Measurements from ENCODE around the gene SRMS. TPM values are rescaled to one million over a fixed set of nuclear protein-coding genes. Genes with fewer than 3 reads are reported as not detected.

SRMS gene
- total and polyA plus RNA-seq, 2 donors (not counting 3 experiments of a cell fraction or from before 2014, with no cell fraction given), result not detected

DNA sequence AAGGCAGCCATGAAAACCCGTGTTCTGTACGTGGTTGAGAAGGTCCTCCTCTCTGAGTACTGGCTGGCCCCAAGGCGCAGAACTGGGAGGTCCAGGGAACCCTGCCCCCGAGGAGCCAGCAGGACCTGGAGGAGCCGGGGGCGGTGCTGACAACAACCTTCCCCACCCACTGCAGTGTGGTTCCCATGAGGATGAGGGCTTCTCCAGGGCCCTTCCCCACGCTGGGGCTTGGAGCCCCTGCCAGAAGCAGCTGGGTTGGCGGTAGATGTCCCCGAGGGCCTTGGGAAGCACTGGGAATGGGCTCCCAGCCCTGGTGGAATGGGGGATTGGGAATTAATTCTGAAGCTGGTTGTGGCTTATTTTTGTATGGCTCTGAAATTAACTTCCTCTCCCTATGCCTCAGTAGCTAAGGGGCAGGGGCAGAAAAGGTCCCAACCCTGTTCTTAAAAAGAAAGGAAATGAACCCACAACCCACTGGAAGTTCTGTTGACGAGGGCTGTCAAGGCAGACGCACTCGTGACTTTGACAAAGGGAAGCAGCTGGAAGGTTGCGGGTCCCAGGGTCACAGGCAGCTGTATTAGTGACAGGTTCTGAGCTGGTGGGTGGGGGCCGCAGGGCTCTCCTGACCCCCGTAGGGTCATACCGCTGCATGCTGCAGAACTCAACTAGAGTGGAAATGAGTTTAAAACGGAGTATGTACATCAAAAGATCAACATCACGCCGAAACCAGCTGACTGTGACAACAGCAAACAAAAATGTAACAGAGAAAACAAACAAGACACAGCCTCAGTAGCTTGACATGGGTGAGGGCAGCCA, 40.4 kb upstream of the SRMS start:
- dilution Hi-C loops (cut with MboI; ENCODE audit: extremely low pct_ligation_motif_present, low sequenced_read_pairs) (no loop called here), intact Hi-C loops (cut with micrococcal nuclease) (no loop called here)
- ChIA-PET CTCF (interaction anchor here (0.9 kb wide), 1 partner anchor 21 kb away, joined by 3 read pairs; no protein-coding TSS in a partner anchor), POLR2A (interaction anchor here (0.7 kb wide), 1 partner anchor 14 kb away, joined by 4 read pairs; the partner anchor contains the start of gene HELZ2)
- TF ChIP-seq EZH2 (IDR thresholded peaks at IDR 0.05; ENCODE audit: borderline replicate concordance, low read depth, low read length, severe bottlenecking) (no peak), POLR2A (IDR thresholded peaks at IDR 0.05; ENCODE audit: low read depth, low read length) (no peak), MYC (IDR thresholded peaks at IDR 0.05; ENCODE audit: low read depth, low read length) (no peak), FOS (IDR thresholded peaks at IDR 0.05; ENCODE audit: borderline replicate concordance, insufficient read depth, low read length) (no peak), GATA2 (IDR thresholded peaks at IDR 0.05; ENCODE audit: insufficient read depth, insufficient read length, low read depth, low read length) (no peak), JUN (IDR thresholded peaks at IDR 0.05; ENCODE audit: borderline replicate concordance, insufficient read depth, insufficient read length, low read depth) (no peak), POLR2AphosphoS5 (IDR thresholded peaks at IDR 0.05; ENCODE audit: insufficient read depth, low read depth, low read length) (no peak)
- TF ChIP-seq, protein P1, sequence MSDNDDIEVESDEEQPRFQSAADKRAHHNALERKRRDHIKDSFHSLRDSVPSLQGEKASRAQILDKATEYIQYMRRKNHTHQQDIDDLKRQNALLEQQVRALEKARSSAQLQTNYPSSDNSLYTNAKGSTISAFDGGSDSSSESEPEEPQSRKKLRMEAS (IDR thresholded peaks at IDR 0.05; ENCODE audit: insufficient read depth, insufficient read length), result no peak
- FAIRE-seq (no peak), DNase-seq (ENCODE audit: low read depth, low spot score) (no peak)
- H3K9me3 ChIP-seq (replicated peaks; ENCODE audit: control insufficient read depth, insufficient read depth, low read length), result no peaks in the 10 kb centered on the region
- TSS peak; percentile 32 for BruUV-seq (replicated peaks)
- no peaks in the 10 kb centered on the region for H3K9me1 ChIP-seq (replicated peaks; ENCODE audit: control insufficient read depth, extremely low read depth, insufficient read depth, low read length)
- no peak overlapping the region for H3K4me2 ChIP-seq (ENCODE audit: insufficient read depth, low read length)
- H3K79me2 ChIP-seq (ENCODE audit: control insufficient read depth, insufficient read depth, low read length), result no peaks in the 10 kb centered on the region
- no peak overlapping the region for H2AFZ ChIP-seq (ENCODE audit: low read depth, low read length)
- H3K27me3 ChIP-seq (ENCODE audit: control insufficient read depth in 2 of 2, insufficient read depth in 2 of 2, low read length in 2 of 2), result no peaks in the 10 kb centered on the region
- H3K27ac ChIP-seq (ENCODE audit: insufficient read depth, low read depth, low read length), result no peak overlapping the region
- no peaks in the 10 kb centered on the region for H4K20me1 ChIP-seq (replicated peaks; ENCODE audit: control insufficient read depth, extremely low read depth, insufficient read depth, low read length)
- H3K9ac ChIP-seq (replicated peaks; ENCODE audit: extremely low read depth, insufficient read depth, low read length), result no peak overlapping the region
- no peaks in the 10 kb centered on the region for H3K4me1 ChIP-seq (ENCODE audit: control insufficient read depth, extremely low read depth, insufficient read depth, low read length)
- peaks cover 0 to 34% of the 10 kb centered on the region in 2 experiments for H3K36me3 ChIP-seq (ENCODE audit: control insufficient read depth in 2 of 2, extremely low read depth in 1 of 2, insufficient read depth in 2 of 2, low read length in 2 of 2)
- no peak overlapping the region for H3K4me3 ChIP-seq (replicated peaks in 1 of 3; ENCODE audit: insufficient read depth in 1 of 3, low read depth in 1 of 3, low read length in 3 of 3)

All from endothelial cell of umbilical vein (primary cell).